Mucosa of stomach (tissue), 1 donor: ENCODE measurements around the gene ANKS3.

ENCODE experiments used
- H3K27me3 ChIP-seq: one replicate; pipeline ENCODE4 v1.7.0; 2013; ENCODE audit warnings: mild to moderate bottlenecking, low read length; ENCODE audit not compliant: control insufficient read depth, insufficient read depth
- H3K36me3 ChIP-seq: one replicate; pipeline ENCODE4 v1.7.0; 2013; ENCODE audit warnings: low read length; ENCODE audit not compliant: control insufficient read depth, insufficient read depth
- H3K4me1 ChIP-seq: one replicate; pipeline ENCODE4 v1.7.0; 2013; ENCODE audit warnings: mild to moderate bottlenecking, low read length; ENCODE audit not compliant: control insufficient read depth, insufficient read depth
- H3K4me3 ChIP-seq: one replicate; pipeline ENCODE4 v1.7.0; 2013; ENCODE audit warnings: low read length
- H3K9ac ChIP-seq: one replicate; pipeline ENCODE4 v1.7.0; 2013; ENCODE audit warnings: mild to moderate bottlenecking, low read length, moderate library complexity
- H3K9me3 ChIP-seq: one replicate; pipeline ENCODE4 v1.7.0; 2013; ENCODE audit warnings: mild to moderate bottlenecking, low read length, moderate library complexity; ENCODE audit not compliant: control insufficient read depth
- donor health status: Pancreatic carcinoma.

Gene ANKS3

GRCh38 chr16:4649744-4650442 is 84.2 kb downstream of the ANKS3 start:
- H3K36me3 ChIP-seq = no peaks in the 10 kb centered on the region
- no peak overlapping the region for H3K4me3 ChIP-seq
- H3K4me1 ChIP-seq = peaks cover 28% of the 10 kb centered on the region
- no peaks in the 10 kb centered on the region for H3K27me3 ChIP-seq
- no peaks in the 10 kb centered on the region for H3K9me3 ChIP-seq
- no peak overlapping the region for H3K9ac ChIP-seq

GRCh38 chr16:4648917-4649316 is 85.2 kb downstream of the ANKS3 start:
- H3K9me3 ChIP-seq = no peaks in the 10 kb centered on the region
- no peaks in the 10 kb centered on the region for H3K36me3 ChIP-seq
- H3K27me3 ChIP-seq = no peaks in the 10 kb centered on the region
- peaks cover 18% of the 10 kb centered on the region for H3K4me1 ChIP-seq
- H3K4me3 ChIP-seq = no peak overlapping the region
- no peak overlapping the region for H3K9ac ChIP-seq

- Histone ChIP-seq H3K9me3 (no peaks in the 10 kb centered on the region), H3K36me3 (no peaks in the 10 kb centered on the region), H3K27me3 (no peaks in the 10 kb centered on the region), H3K4me1 (peaks cover 6% of the 10 kb centered on the region), H3K9ac (no peak overlapping the region), H3K4me3 (no peak overlapping the region)
Measured at GRCh38 chr16:4647644-4647980, 86.5 kb downstream of the ANKS3 start.

DNA sequence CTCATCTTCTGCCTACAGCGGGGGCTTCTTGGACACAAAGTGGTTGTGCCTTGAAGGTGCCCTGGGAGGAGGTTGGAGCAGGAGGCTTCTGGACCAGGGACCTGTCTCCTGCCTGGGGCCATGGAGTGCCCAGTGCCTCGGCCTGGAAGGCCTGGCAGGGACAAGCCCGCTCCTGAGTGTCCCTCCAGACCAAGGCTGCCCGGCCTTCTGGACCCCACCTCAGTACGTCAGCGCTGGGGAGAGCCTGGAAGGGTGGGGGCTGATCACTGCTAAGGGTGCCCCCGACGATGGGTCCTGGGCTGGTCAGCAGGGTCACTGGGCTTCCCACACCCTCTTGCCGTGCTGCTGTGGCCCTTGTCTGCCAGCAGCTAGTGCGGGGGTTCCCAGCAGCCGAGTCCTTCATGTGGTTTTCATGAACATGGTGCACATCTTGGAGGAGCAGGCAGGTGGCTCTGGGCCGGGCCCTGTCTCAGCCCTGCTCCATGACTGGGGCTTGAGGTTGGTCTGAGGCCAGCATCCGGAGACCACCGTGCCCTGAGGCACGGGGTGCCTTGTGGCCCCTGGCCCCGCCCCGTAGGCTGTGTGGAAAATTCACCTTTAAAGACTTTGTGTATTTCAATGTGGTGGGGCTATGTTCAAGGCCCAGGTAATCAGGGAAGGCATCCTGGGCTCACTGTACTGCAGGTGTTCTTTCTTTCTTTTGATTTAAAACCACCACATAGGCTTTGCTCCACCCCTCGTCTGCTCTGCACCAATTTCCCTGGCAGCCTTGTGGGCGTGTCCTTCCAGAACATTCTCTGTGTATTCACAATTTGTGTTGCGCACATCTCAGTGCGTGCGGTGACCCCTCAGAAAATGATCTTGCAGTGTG is 87.1 kb downstream of the ANKS3 start:
- H3K36me3 ChIP-seq = no peaks in the 10 kb centered on the region

More for the DNA sequence above, 87.1 kb downstream of the ANKS3 start:
- Histone ChIP-seq H3K4me3 (no peak overlapping the region), H3K9ac (no peak overlapping the region), H3K4me1 (peaks cover 6% of the 10 kb centered on the region), H3K9me3 (no peaks in the 10 kb centered on the region), H3K27me3 (no peaks in the 10 kb centered on the region)
